CD4-positive, CD25-positive, alpha-beta regulatory T cell (primary cell): Measurements from ENCODE around the gene SORCS3. TPM values are rescaled to one million over a fixed set of nuclear protein-coding genes. Genes with fewer than 3 reads are reported as not detected.

Experiments used
- ATAC-seq, 2 donors: fragments of 150-1000 bp; cut with Tn5 transposase; one replicate each; pipeline ENCODE4 v1.10.0; 2021; ENCODE audit warnings: low read depth in 2 of 2, moderate number of reproducible peaks in 2 of 2, moderate library complexity in 1 of 2
- DNase-seq, 3 donors: peaks; one replicate each; pipeline versions ENCODE4 v3.0.0 to v3.0.0-alpha.2; 2012 to 2022; ENCODE audit warnings: mixed read lengths in 1 of 3
- H3K27ac ChIP-seq: one replicate; pipeline ENCODE4 v1.7.0; 2013; ENCODE audit warnings: mild to moderate bottlenecking, low read length; ENCODE audit not compliant: insufficient read depth, poor library complexity, severe bottlenecking
- H3K27me3 ChIP-seq: one replicate; pipeline ENCODE4 v1.7.0; 2013; ENCODE audit warnings: low read length; ENCODE audit not compliant: control insufficient read depth, insufficient read depth
- H3K36me3 ChIP-seq: one replicate; pipeline ENCODE4 v1.7.0; 2013; ENCODE audit warnings: mild to moderate bottlenecking, low read length, moderate library complexity; ENCODE audit not compliant: control insufficient read depth, insufficient read depth
- H3K4me1 ChIP-seq: 2 replicates; pipeline ENCODE4 v1.7.0; 2013; ENCODE audit warnings: mild to moderate bottlenecking, low read length; ENCODE audit not compliant: insufficient read depth, control insufficient read depth, poor library complexity, severe bottlenecking
- H3K4me3 ChIP-seq: one replicate; pipeline ENCODE4 v1.7.0; 2013; ENCODE audit warnings: low read depth, mild to moderate bottlenecking, low read length, moderate library complexity
- H3K9me3 ChIP-seq, 2 experiments: 1 replicate in 1 of 2; 2 replicates in 1 of 2; pipeline ENCODE4 v1.7.0; 2013; ENCODE audit warnings: low read length in 2 of 2, mild to moderate bottlenecking in 1 of 2, moderate library complexity in 1 of 2; ENCODE audit not compliant: control insufficient read depth in 2 of 2
- H3K27ac Mint-ChIP-seq, 3 donors: one replicate each; pipeline ENCODE4 v1.8.0; 2020 to 2022; ENCODE audit warnings: mild to moderate bottlenecking in 3 of 3, mixed read lengths in 3 of 3, moderate library complexity in 2 of 3
- H3K27me3 Mint-ChIP-seq: one replicate; pipeline ENCODE4 v1.8.0; 2022; ENCODE audit warnings: mild to moderate bottlenecking, mixed read lengths
- H3K36me3 Mint-ChIP-seq: one replicate; pipeline ENCODE4 v1.8.0; 2020; ENCODE audit warnings: mixed read lengths
- H3K4me1 Mint-ChIP-seq, 4 donors: one replicate each; pipeline ENCODE4 v1.8.0; 2020 to 2022; ENCODE audit warnings: mixed read lengths in 4 of 4, mild to moderate bottlenecking in 1 of 4
- H3K4me3 Mint-ChIP-seq, 4 donors: one replicate each; pipeline ENCODE4 v1.8.0; 2020 to 2022; ENCODE audit warnings: mild to moderate bottlenecking in 4 of 4, mixed read lengths in 4 of 4, moderate library complexity in 3 of 4
- H3K9me3 Mint-ChIP-seq, 7 donors: one replicate each; pipeline ENCODE4 v1.8.0; 2020 to 2022; ENCODE audit warnings: mixed read lengths in 7 of 7, mild to moderate bottlenecking in 3 of 7, moderate library complexity in 2 of 7
- polyA plus RNA-seq, 4 donors: library from polyadenylated mRNA; unstranded; fragments of 300-500 nt; fragmentation: Illumina TruSeq; gene quantifications; one replicate each; pipeline ENCODE4 v1.2.3, GENCODE V29; 2021
- total RNA-seq: library from RNA; stranded (reverse); gene quantifications from one replicate; pipeline ENCODE4 v1.2.3, GENCODE V29; 2022

The SORCS3 gene
- total and polyA plus RNA-seq, 5 donors from 2014 or later = 0.35 TPM; not detected in 4

DNA sequence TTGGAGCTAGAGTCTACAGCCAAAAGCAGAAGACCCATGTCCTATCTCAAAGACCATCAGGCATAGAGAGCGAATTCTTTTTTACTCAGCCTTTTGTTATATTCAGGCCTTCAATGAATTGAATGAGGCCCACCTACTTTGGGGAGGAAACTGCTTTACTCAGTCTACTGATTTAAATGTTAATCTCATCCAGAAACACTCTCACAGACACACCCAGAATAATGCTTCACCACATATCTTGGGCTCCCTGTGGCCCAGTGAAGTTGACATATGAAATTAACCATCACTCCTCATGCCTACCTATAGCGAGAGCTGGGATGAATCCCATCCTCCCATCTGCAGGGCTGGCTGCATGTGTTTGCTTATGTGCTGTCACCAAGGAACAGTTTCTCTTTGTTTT lies 26.0 kb upstream of the SORCS3 start:
- H3K4me1 Mint-ChIP-seq = peaks cover 0 to 2% (median 0%) of the 10 kb centered on the region in 4 donors
- DNase-seq = no peak

DNA sequence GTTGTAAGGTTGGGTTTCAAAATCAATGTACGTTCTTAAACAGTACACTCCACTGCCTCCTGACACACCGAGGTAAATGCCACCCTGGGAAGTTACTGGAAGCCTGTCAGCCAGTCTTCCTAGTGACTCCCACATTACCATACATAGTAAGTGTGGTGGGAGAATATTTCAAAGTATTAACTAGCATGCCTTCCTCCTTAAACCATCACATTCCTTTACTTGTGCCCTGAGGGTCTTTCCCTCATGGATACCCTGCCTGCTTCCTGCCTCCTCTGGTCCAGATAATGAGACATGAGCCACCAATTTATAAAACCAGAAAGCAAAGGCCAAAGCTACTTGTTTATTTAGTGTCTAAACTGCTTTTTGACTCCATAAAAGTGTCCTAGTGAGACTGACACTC lies 23.3 kb upstream of the SORCS3 start:
- Mint-ChIP-seq H3K4me3 (no peak overlapping the region), H3K27ac (no peak overlapping the region), H3K4me1 (no peaks in the 10 kb centered on the region), H3K9me3 (peaks cover 0 to 3% (median 0%) of the 10 kb centered on the region in 7 donors), H3K27me3 (peaks cover 20% of the 10 kb centered on the region), H3K36me3 (no peaks in the 10 kb centered on the region)
- Histone ChIP-seq H3K4me3 (no peak overlapping the region), H3K4me1 (no peaks in the 10 kb centered on the region), H3K9me3 (no peaks in the 10 kb centered on the region), H3K27ac (no peak overlapping the region), H3K27me3 (no peaks in the 10 kb centered on the region), H3K36me3 (no peaks in the 10 kb centered on the region)
- DNase-seq (no peak), ATAC-seq (no peak)

More for the DNA sequence above, 26.0 kb upstream of the SORCS3 start:
- Mint-ChIP-seq H3K9me3 (peaks cover 0 to 3% (median 0%) of the 10 kb centered on the region in 7 donors), H3K4me3 (no peak overlapping the region), H3K27ac (no peak overlapping the region), H3K27me3 (peaks cover 13% of the 10 kb centered on the region), H3K36me3 (no peaks in the 10 kb centered on the region)
- H3K36me3 ChIP-seq = no peaks in the 10 kb centered on the region
- H3K4me1 ChIP-seq = no peaks in the 10 kb centered on the region
- H3K27ac ChIP-seq = no peak overlapping the region
- no peaks in the 10 kb centered on the region for H3K27me3 ChIP-seq
- no peak for ATAC-seq
- H3K4me3 ChIP-seq = no peak overlapping the region
- peaks cover 0 to 3% of the 10 kb centered on the region in 2 experiments for H3K9me3 ChIP-seq

DNA sequence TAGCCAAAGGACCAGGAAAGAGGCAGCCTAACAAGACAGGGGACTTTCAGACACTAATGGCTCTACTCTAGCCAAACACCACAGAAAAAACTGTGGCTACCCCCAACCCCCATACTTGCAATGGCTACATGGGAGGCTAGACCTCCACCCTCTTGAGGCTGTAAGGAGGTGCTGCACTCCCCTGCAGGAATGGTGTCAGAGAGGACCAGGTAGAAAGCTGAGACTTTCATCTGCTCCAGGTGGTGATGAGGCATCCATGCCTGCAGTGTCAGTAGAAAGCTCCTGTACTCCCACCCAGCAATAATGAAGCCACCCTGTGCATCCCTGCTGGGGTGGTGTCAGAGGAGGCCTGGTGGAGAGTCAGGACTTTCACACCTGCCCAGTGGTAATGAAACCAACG lies 18.9 kb upstream of the SORCS3 start:
- DNase-seq = no peak
- H3K4me1 ChIP-seq = no peaks in the 10 kb centered on the region
- Mint-ChIP-seq H3K9me3 (peaks cover 0 to 4% (median 0%) of the 10 kb centered on the region in 7 donors), H3K36me3 (no peaks in the 10 kb centered on the region), H3K27ac (no peak overlapping the region), H3K4me1 (no peaks in the 10 kb centered on the region), H3K27me3 (peaks cover 32% of the 10 kb centered on the region), H3K4me3 (no peak overlapping the region)
- ATAC-seq = no peak
- no peaks in the 10 kb centered on the region for H3K9me3 ChIP-seq
- no peak overlapping the region for H3K4me3 ChIP-seq
- no peak overlapping the region for H3K27ac ChIP-seq
- no peaks in the 10 kb centered on the region for H3K27me3 ChIP-seq
- H3K36me3 ChIP-seq = no peaks in the 10 kb centered on the region

DNA sequence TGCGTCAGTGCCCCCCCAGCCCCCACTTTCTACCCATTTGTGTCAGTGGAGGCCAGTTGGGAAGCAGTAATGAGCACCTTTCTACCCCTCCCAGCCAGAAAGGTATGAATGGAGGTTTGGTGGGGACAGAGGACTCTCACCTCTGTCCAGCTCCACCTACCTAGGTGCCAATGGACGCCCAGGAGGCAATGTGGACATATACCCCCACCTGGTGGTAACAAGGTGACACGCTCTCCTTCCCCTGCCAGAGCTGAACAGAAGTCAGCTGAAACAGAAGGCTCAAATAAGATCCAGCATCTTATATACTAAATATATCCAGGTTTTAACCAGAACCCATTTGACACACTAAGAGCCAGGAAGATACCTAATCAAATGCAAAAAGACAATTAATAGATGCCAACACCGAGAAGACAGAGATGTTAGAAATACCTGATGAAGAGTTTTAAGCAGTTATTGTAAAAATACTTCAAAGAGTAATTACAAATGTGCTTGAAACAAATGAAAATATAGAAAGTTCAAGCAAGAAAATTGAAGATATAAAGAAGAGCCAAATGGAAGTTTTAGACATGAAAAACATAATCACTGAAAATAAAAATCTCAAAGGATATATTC lies 18.4 kb upstream of the SORCS3 start:
- H3K27ac ChIP-seq = no peak overlapping the region
- no peak overlapping the region for H3K4me3 ChIP-seq
- DNase-seq = peak in 2 of 3 donors; percentile 6 to 8
- Mint-ChIP-seq H3K27ac (no peak overlapping the region), H3K9me3 (peaks cover 0 to 4% (median 0%) of the 10 kb centered on the region in 7 donors), H3K4me3 (no peak overlapping the region), H3K4me1 (no peaks in the 10 kb centered on the region), H3K27me3 (peaks cover 27% of the 10 kb centered on the region), H3K36me3 (no peaks in the 10 kb centered on the region)
- no peaks in the 10 kb centered on the region for H3K9me3 ChIP-seq
- H3K4me1 ChIP-seq = no peaks in the 10 kb centered on the region
- H3K27me3 ChIP-seq = no peaks in the 10 kb centered on the region
- no peaks in the 10 kb centered on the region for H3K36me3 ChIP-seq
- ATAC-seq = no peak

DNA sequence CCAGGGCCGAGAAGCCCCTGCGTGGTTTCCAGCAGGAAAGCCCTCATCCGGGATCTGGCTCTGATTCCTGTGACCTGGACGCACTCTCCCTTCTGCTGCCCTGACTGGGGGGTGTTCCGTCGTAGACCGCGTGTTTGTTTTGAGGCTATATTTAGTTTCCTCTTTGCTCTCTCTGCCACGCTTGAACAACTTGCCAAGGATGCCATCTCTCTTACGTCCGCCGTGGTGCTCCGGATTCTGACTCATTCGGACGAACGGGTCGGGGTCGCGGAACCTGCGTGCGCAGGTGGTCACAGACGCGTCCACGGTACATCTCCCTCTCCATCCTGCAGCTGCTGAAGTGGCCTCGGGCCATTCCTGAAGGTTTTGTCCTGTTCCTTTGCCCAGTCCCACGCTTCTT lies 10.4 kb upstream of the SORCS3 start:
- Histone ChIP-seq H3K4me1 (no peaks in the 10 kb centered on the region), H3K27ac (no peak overlapping the region), H3K36me3 (no peaks in the 10 kb centered on the region), H3K27me3 (peaks cover 3% of the 10 kb centered on the region), H3K9me3 (no peaks in the 10 kb centered on the region), H3K4me3 (no peak overlapping the region)
- Mint-ChIP-seq H3K27ac (no peak overlapping the region), H3K4me1 (no peaks in the 10 kb centered on the region), H3K27me3 (no peaks in the 10 kb centered on the region), H3K36me3 (no peaks in the 10 kb centered on the region), H3K9me3 (peaks cover 0 to 4% (median 1%) of the 10 kb centered on the region in 7 donors), H3K4me3 (no peak overlapping the region)
- DNase-seq (no peak), ATAC-seq (no peak)

DNA sequence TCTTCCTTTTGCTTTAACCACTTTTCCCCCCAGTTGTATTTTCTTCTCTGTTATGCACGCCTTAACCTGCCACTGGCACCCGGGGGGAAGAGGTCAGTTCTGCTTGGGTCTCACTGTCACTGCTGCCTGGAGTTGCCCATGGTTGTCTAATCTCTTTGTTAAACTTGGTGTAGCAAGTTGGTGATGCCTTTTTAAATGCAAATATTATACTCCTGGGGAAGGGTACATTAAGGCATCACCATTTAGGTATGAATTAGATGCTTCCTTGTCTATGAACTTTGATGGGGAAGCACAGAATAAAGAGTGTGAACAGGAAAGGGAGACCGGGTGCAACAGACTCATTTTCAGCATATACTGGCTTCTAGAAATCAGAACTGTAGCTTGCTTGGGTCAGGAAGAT lies 9.1 kb upstream of the SORCS3 start:
- DNase-seq = no peak
- no peak overlapping the region for H3K27ac Mint-ChIP-seq
- no peaks in the 10 kb centered on the region for H3K9me3 ChIP-seq
- no peaks in the 10 kb centered on the region for H3K4me1 ChIP-seq
- H3K27me3 ChIP-seq = peaks cover 10% of the 10 kb centered on the region
- ATAC-seq = no peak
- no peaks in the 10 kb centered on the region for H3K36me3 Mint-ChIP-seq
- no peaks in the 10 kb centered on the region for H3K4me1 Mint-ChIP-seq
- no peak overlapping the region for H3K4me3 Mint-ChIP-seq
- H3K27me3 Mint-ChIP-seq = peaks cover 6% of the 10 kb centered on the region
- peaks cover 0 to 4% (median 1%) of the 10 kb centered on the region in 7 donors for H3K9me3 Mint-ChIP-seq
- no peaks in the 10 kb centered on the region for H3K36me3 ChIP-seq
- H3K4me3 ChIP-seq = no peak overlapping the region
- no peak overlapping the region for H3K27ac ChIP-seq

DNA sequence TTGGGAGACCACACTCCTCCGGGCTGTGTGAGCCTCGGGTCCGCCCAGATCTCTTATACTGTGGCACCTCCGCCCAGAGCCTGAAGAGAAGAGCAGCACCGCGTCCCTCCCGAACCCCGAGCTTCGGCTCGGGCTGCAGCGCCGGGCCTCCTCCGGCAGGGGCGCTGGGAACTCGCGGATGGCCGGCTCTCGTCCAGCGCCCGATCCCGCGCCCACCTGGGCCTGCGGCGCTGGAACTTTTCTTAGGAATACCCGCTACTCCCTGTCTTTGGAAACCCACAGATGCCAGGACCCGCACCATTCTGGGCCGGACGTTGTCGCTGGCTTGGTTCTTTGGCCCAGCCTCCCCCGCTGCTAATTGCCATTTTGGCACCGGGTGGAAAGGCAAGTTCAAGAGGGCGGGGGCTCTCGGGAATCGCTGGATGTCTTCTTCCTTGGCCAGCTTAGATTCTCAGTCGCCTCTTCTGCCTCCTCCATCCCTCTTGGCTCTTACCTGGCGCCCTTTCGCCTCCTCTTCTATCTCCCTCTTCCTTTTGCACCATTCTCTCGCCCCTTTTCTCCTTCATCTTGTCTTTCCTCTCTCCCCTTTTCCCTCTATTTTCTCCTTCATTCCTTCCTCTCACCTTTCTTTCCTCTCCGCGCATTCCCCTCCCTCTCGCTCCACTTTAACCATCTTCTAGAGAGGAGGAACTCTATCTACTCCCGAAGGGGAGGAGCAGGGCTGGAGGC lies 2.1 kb upstream of the SORCS3 start:
- Histone ChIP-seq H3K9me3 (no peaks in the 10 kb centered on the region), H3K27ac (no peak overlapping the region), H3K4me1 (no peaks in the 10 kb centered on the region), H3K27me3 (peaks cover 13% of the 10 kb centered on the region), H3K4me3 (no peak overlapping the region), H3K36me3 (no peaks in the 10 kb centered on the region)
- H3K4me3 Mint-ChIP-seq = no peak overlapping the region
- peaks cover 48% of the 10 kb centered on the region for H3K27me3 Mint-ChIP-seq
- DNase-seq (no peak), ATAC-seq (no peak)
- no peaks in the 10 kb centered on the region for H3K36me3 Mint-ChIP-seq
- H3K4me1 Mint-ChIP-seq = peaks cover 0 to 12% (median 2%) of the 10 kb centered on the region in 4 donors
- peaks cover 0 to 8% (median 1%) of the 10 kb centered on the region in 7 donors for H3K9me3 Mint-ChIP-seq
- H3K27ac Mint-ChIP-seq = no peak overlapping the region
